HG03575 (cell line): ENCODE measurements around the gene PPP1R10.
A peak's percentile ranks its signal among the peaks of the same experiment; 100 is the strongest.

Experiments used
- ATAC-seq: cut with Tn5 transposase; IDR thresholded peaks from one replicate; pipeline ENCODE4 v1.9.1; 2021; ENCODE audit not compliant: unreplicated experiment, insufficient number of reproducible peaks, low FRiP score; ENCODE audit errors: extremely low read depth

The PPP1R10 gene

DNA sequence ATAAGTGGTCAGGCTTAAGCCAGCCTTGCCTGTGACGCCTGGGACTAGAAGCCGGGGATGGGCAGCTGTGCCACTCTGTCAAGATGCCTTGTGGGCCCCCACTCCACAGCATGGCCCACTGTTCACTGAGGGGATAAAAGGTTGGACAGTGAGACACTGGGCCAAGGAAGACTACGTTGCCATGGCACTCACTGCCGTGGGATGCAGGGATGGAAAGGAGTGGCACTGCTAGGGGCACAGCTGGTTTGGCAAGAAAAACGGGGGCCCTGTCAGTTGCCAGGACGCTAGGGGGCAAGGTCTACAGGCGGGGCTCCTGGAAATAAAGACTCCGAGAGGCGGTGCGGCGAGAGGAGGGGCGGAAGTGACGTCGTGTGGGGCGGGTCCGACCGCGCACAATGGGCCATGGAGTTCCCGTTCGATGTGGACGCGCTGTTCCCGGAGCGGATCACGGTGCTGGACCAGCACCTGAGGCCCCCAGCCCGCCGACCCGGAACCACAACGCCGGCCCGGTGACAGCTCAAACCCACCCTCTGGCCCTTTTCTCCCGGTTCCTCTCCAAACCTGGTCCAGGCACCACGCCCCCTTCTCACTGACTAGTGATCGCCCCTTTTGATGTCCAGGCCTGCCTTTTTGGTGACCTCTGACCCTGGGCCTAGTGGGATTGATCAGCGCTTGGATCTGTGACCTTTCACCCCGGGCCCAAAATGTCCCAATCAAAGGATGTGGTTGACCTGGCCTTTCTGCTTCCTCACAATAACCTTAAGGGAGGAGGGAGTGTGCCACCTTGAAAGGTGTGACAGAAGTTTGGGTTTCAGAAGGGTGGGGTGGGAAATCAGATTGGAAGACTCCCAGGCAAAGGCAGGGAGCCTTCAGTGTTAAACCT, 9.7 kb upstream of the PPP1R10 start, which contains the start of gene ATAT1:
Gene ATAT1, plus strand, starts transcription at position 391 of the 883 bp plus-strand sequence.
- no peak for ATAC-seq

DNA sequence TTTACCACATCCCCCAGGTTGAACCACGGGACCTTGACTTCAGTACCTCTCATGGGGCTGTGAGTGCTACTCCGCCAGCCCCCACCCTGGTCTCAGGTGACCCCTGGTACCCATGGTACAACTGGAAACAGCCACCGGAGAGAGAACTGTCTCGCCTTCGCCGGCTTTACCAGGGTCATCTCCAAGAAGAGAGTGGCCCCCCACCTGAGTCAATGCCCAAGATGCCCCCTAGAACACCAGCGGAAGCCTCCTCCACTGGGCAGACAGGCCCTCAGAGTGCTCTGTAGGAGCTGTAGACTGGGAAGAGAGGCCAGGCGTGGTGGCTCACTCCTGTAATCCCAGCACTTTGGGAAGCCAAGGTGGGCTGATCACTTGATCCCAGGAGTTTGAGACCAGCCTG, 8.5 kb upstream of the PPP1R10 start:
- no peak for ATAC-seq

DNA sequence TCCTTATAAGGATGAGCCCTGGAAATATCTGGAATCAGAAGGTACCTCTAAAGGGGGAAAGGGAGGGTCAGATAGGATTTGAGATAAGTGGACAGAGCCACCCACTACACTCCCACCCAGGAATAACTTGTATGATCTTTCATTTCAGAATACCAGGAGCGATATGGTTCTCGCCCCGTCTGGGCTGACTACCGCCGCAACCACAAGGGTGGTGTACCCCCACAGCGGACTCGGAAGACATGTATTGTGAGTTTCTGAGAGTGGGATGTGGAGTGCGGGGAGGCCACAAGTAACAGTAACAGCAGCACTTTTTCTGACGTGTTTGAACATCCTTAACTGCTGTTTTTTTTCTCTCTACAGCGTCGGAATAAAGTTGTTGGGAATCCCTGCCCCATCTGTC, 2.5 kb upstream of the PPP1R10 start:
- ATAC-seq = no peak

DNA sequence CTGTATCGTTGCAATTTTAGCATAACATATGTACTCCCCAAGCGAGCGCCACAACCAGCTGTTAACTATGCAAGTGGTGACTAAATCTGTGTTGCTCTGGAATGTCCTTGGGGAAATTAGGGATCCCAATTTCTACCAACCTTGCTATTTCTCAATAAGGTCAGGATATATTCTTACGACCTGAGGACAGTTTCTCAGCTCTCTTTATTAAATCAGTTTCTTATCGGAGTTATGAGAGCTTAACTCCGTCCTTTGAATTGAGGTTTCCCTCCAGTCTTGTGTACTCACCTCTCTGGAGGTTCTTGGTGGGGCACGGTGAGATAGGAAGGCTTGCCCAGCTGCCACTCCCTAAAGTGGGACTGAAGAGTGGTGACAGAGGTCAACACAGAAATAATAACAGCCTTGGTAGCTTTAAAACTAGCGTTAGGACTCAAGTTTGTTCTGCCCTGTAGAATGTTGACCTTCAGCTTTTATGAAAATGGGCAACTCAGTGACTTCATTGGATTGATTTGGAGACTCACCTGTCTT, 1.3 kb upstream of the PPP1R10 start:
- ATAC-seq = no peak

- peak; percentile 53 for ATAC-seq
Measured at GRCh38 chr6:30617565-30618269, 674 bp upstream of the PPP1R10 start, which contains the start of gene MRPS18B. Gene MRPS18B, plus strand, starts transcription at chr6:30617840. Its CDS starts 26 bp downstream, at chr6:30617866.

GRCh38 chr6:30615958-30616810, 859 bp downstream of the PPP1R10 start:
- ATAC-seq = no peak

DNA sequence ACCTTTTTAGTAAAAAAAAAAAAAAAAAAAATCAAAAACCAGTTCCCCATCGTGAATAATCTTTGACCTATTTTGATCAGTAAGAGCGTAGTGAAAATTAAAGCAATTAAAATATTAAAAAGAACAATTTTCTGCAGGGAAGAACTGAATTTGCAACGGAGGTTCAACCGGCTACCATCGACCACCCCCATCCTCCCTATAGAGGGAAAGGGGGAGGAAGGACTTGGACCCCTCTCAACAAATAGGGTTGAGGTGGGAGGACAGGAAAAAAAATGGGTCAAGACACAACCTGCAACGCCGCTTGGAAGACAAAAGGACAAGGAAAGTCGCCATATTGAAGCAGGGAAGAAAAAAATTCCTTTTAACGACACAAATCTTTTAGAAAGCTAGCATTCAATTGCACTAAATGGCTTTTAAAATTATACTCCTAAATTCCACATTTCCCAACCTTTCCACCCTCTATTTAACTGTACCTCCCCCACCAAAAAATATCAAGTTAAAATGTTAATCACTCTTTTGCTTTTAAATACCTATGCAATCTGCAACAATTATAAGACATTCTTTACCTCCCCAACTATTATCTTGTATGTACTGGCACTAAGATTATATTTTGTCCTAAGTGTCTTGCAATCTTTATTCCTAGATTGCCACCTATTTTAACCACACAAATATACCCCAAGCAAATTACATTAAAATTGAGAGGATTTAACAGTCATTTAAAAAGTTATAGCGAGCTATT, 1.7 kb downstream of the PPP1R10 start:
- ATAC-seq = no peak

- no peak for ATAC-seq
Measured at GRCh38 chr6:30614843-30615218, 2.2 kb downstream of the PPP1R10 start.

DNA sequence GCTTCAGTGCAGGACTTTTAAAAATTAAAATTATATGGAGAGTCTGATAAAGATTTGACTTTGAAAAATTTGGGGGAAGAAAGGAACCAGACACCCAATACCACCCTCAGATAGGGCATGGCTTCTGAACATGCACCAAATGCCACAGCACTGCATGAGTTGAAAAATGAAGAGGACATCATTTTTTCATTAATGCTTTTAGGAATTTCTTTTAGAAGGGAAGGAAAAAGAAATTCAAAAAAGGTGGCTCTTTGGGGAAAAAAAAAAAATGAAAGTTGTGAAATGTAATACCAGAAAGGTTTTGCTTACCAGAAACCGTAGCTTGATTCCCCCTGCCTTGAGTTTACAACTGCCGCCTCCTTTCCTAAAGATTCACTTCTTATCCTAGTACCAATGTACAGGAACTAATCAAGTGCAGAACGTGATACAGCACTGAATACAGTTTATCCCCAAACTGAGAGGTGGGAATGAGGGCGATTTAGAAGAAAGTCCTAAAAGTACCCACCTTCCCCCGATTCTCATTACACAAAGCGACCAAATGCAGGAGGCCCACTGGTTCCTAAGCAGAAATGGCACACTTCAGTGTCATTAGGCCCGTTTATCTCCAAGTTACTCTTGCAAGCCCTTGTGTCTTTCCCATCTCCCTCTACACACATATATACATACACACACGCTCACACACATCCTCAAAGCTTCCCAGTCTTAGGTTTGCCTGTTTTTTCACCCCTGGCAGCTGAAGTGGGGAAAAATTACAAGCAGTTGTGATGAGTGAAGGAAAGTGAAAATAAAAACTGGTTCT, 2.8 kb downstream of the PPP1R10 start:
- ATAC-seq = no peak

GRCh38 chr6:30613251-30614043, 3.6 kb downstream of the PPP1R10 start:
- ATAC-seq = no peak

GRCh38 chr6:30612687-30613248, 4.3 kb downstream of the PPP1R10 start:
- ATAC-seq = no peak

DNA sequence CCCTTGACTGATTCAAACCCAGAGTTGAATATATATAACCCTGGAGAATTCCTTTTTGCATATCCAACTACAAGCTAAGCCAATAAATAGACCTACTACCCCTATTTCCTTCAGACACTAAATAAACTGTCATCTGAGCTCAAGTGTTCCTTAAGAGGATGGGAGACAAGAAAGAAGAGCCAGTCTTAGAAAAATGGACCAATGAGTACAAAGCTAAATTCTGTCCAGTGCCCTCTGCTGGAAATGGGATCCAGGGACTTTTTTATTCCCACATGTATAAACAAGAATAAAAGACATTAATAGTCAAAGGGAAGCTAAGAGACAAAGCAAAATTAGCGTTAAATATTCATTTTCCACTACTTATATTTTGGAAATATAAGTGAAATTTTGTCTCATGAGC, 4.8 kb downstream of the PPP1R10 start:
- no peak for ATAC-seq

DNA sequence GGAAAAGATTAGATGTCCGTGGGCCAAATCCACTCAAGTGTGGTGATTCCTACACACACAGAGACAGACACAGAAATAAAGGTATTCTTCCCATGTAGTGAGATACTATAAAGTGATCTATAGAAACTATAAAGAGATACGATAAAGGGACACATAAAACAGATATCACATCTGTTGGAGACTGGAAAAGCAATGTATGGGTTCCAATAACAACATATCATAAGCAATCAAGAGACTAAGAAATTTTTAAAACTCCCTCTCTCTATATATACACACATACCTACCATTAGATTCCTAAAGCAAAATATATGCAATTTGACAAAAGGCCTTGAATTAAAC, 5.2 kb downstream of the PPP1R10 start:
- ATAC-seq = no peak

GRCh38 chr6:30611150-30611855, 5.7 kb downstream of the PPP1R10 start:
- no peak for ATAC-seq

DNA sequence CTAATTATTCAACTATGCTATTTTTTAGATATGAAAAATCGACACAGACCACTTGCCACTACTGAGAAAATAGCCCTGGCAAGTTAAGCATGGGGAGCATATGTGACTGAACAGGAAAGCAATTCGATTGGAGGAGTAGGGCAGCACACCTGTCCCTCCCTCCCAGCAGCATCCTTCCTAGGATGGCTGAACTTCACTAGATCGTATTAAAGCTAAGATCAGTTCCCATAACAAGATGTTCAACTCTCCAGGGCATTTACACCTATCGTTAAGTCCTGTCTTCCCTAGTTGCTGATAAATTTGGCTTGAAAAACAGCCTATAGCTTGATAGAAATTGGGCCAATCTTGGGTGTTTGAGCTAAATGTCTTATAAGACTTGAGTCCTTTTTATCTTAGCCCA, 7.0 kb downstream of the PPP1R10 start:
- no peak for ATAC-seq

GRCh38 chr6:30603961-30604360, 13.1 kb downstream of the PPP1R10 start:
- no peak for ATAC-seq
